Trophoblast cell (in vitro differentiated cells and primary cell): ENCODE data around the gene LPGAT1.
"Not testable (repeated sequence)": the region's sequence is repeated elsewhere in the genome, so short reads cannot be mapped to it uniquely, and the experiment has no call there.

ENCODE experiments used
- DNase-seq, 2 donors: peaks; one replicate each; pipeline ENCODE4 v3.0.0-alpha.2; 2016
- H2AFZ ChIP-seq: 2 replicates; pipeline ENCODE4 v1.6.1; 2013; ENCODE audit warnings: low read length, moderate library complexity, mild to moderate bottlenecking; ENCODE audit not compliant: insufficient read depth, poor library complexity
- H2AK5ac ChIP-seq: 2 replicates; pipeline ENCODE4 v1.6.1; 2013; ENCODE audit warnings: mild to moderate bottlenecking, low read length
- H2BK120ac ChIP-seq: 2 replicates; pipeline ENCODE4 v1.6.1; 2013; ENCODE audit warnings: low read length, mild to moderate bottlenecking, moderate library complexity; ENCODE audit not compliant: insufficient read depth, poor library complexity
- H2BK12ac ChIP-seq: 2 replicates; pipeline ENCODE4 v1.6.1; 2013; ENCODE audit warnings: mild to moderate bottlenecking, low read length, moderate library complexity
- H2BK5ac ChIP-seq: 2 replicates; pipeline ENCODE4 v1.6.1; 2013; ENCODE audit warnings: low read length, low read depth, moderate library complexity, mild to moderate bottlenecking; ENCODE audit not compliant: poor library complexity
- H3K14ac ChIP-seq: 2 replicates; pipeline ENCODE4 v1.6.1; 2013; ENCODE audit warnings: mild to moderate bottlenecking, low read length
- H3K18ac ChIP-seq: 2 replicates; pipeline ENCODE4 v1.6.1; 2013; ENCODE audit warnings: mild to moderate bottlenecking, low read length
- H3K23ac ChIP-seq: 2 replicates; pipeline ENCODE4 v1.6.1; 2013; ENCODE audit warnings: low read length
- H3K27ac ChIP-seq: 2 replicates; pipeline ENCODE4 v1.5.1; 2013; ENCODE audit warnings: low read depth, mild to moderate bottlenecking, inconsistent platforms, low read length, moderate library complexity
- H3K27me3 ChIP-seq: 2 replicates; pipeline ENCODE4 v1.6.1; 2013; ENCODE audit warnings: inconsistent platforms, mild to moderate bottlenecking, low read length, moderate library complexity; ENCODE audit not compliant: insufficient read depth
- H3K36me3 ChIP-seq, 2 experiments: 1 replicate in 1 of 2; 2 replicates in 1 of 2; pipeline ENCODE4 v1.6.1; 2013; ENCODE audit warnings: low read length in 2 of 2, mild to moderate bottlenecking in 2 of 2, moderate library complexity in 1 of 2; ENCODE audit not compliant: insufficient read depth in 2 of 2, control insufficient read depth in 1 of 2
- H3K4ac ChIP-seq: 2 replicates; pipeline ENCODE4 v1.6.1; 2013; ENCODE audit warnings: low read depth, mild to moderate bottlenecking, low read length, moderate library complexity
- H3K4me1 ChIP-seq, 2 experiments: 1 replicate in 1 of 2; 2 replicates in 1 of 2; pipeline ENCODE4 v1.6.1; 2013; ENCODE audit warnings: low read length in 2 of 2, mild to moderate bottlenecking in 2 of 2, moderate library complexity in 1 of 2; ENCODE audit not compliant: insufficient read depth in 2 of 2, control insufficient read depth in 1 of 2
- H3K4me2 ChIP-seq: 2 replicates; pipeline ENCODE4 v1.6.1; 2013; ENCODE audit warnings: inconsistent platforms, mild to moderate bottlenecking, low read length, moderate library complexity
- H3K4me3 ChIP-seq: 2 replicates; pipeline ENCODE4 v1.5.1; 2013; ENCODE audit warnings: mild to moderate bottlenecking, low read depth, low read length, inconsistent platforms
- H3K79me1 ChIP-seq: one replicate; pipeline ENCODE4 v1.6.1; 2013; ENCODE audit warnings: low read length
- H3K79me2 ChIP-seq: 2 replicates; pipeline ENCODE4 v1.6.1; 2013; ENCODE audit warnings: low read length, mild to moderate bottlenecking; ENCODE audit not compliant: control insufficient read depth, insufficient read depth, poor library complexity
- H3K9ac ChIP-seq: 2 replicates; pipeline ENCODE4 v1.6.1; 2013; ENCODE audit warnings: mild to moderate bottlenecking, low read length
- H3K9me3 ChIP-seq: 2 replicates; pipeline ENCODE4 v1.6.1; 2013; ENCODE audit warnings: low read depth, mild to moderate bottlenecking, control low read depth, inconsistent platforms, low read length; ENCODE audit not compliant: insufficient read depth
- H4K12ac ChIP-seq: 2 replicates; pipeline ENCODE4 v1.6.1; 2013; ENCODE audit warnings: low read depth, mild to moderate bottlenecking, low read length, moderate library complexity
- H4K8ac ChIP-seq: 2 replicates; pipeline ENCODE4 v1.6.1; 2013; ENCODE audit warnings: low read depth, mild to moderate bottlenecking, low read length, moderate library complexity
- H4K91ac ChIP-seq: one replicate; pipeline ENCODE4 v1.6.1; 2013; ENCODE audit warnings: low read depth, mild to moderate bottlenecking, low read length, moderate library complexity
- WGBS: extraction: QIAGEN DNeasy Blood & Tissue Kit; methylation state at CpG from one replicate; pipeline ENCODE4 v1.1.7; 2013; ENCODE audit warnings: missing lambda C conversion rate; ENCODE audit not compliant: insufficient read length, insufficient coverage; ENCODE audit errors: extremely low coverage; 5-methylcytosine and 5-hydroxymethylcytosine counted together

Gene LPGAT1

DNA sequence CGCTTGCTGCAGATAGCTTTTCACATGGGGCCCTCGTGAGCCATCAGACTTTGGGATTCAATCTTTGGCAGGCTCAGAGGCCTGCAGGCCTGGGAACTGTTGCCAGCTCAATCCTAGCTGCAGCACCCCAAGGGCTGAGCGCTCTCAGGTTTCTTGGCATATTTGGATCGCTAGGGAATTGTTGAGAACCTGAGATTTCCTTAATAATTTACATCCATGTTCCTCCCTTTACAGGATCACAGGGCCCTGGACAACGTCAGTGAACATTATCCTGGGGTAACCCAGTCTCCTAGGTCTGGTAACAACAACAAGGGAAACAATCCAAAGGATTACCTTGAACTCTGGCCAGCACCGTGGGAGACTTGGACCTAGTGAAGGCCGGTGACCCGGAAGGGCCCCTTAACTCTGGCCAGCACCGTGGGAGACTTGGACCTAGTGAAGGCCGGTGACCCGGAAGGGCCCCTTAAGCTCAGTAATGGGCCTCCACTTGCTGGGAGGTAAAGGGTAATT is 105.8 kb downstream of the LPGAT1 start:
- Histone ChIP-seq H3K79me2 (no peaks in the 10 kb centered on the region), H3K4me2 (no peak overlapping the region), H2BK5ac (no peak overlapping the region), H3K9ac (no peak overlapping the region), H2BK12ac (no peak overlapping the region), H3K14ac (no peak overlapping the region), H4K91ac (no peak overlapping the region), H3K23ac (no peak overlapping the region), H3K36me3 (no peaks in the 10 kb centered on the region), H3K79me1 (no peaks in the 10 kb centered on the region), H3K4ac (no peak overlapping the region), H3K18ac (no peak overlapping the region), H2AFZ (no peak overlapping the region), H3K27ac (no peak overlapping the region), H3K9me3 (no peaks in the 10 kb centered on the region), H4K8ac (no peak overlapping the region), H4K12ac (no peak overlapping the region), H3K4me3 (no peak overlapping the region), H3K4me1 (no peaks in the 10 kb centered on the region), H3K27me3 (no peaks in the 10 kb centered on the region), H2AK5ac (no peak overlapping the region), H2BK120ac (no peak overlapping the region)
- WGBS, result no CpG with 5 or more reads among the region's 11 CpGs
- no peak for DNase-seq

DNA sequence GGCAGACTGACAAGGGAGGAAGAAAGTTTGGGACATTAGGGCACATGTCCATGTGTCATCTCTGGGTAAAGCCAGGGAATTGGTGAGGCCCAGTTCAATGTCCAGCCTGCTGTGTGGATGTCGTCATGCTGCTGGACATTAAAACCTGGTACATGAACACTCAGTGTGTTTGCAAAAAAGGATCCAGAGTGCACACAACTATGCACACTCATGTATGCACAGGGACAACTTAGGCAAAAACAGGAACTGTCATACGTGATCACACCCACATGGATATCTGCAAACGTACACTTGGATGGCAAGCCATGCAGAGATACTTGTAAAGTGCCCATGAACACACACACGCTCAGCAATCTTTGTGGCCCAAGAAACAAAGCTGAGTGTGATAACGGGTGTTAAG is 107.3 kb downstream of the LPGAT1 start:
- no peaks in the 10 kb centered on the region for H3K27me3 ChIP-seq
- H2BK12ac ChIP-seq, result no peak overlapping the region
- H3K23ac ChIP-seq, result no peak overlapping the region
- H2BK120ac ChIP-seq, result no peak overlapping the region
- H3K9me3 ChIP-seq, result no peaks in the 10 kb centered on the region
- H3K18ac ChIP-seq, result no peak overlapping the region
- no peak overlapping the region for H3K4ac ChIP-seq
- H2AFZ ChIP-seq, result no peak overlapping the region
- H4K91ac ChIP-seq, result no peak overlapping the region
- H3K79me2 ChIP-seq, result no peaks in the 10 kb centered on the region
- no peaks in the 10 kb centered on the region for H3K36me3 ChIP-seq
- H2AK5ac ChIP-seq, result no peak overlapping the region
- H3K27ac ChIP-seq, result no peak overlapping the region
- no peak overlapping the region for H3K9ac ChIP-seq
- DNase-seq, result no peak
- no peak overlapping the region for H2BK5ac ChIP-seq
- no peak overlapping the region for H3K4me3 ChIP-seq
- H3K14ac ChIP-seq, result no peak overlapping the region
- no peak overlapping the region for H3K4me2 ChIP-seq
- no peak overlapping the region for H4K8ac ChIP-seq
- no peaks in the 10 kb centered on the region for H3K79me1 ChIP-seq
- no peak overlapping the region for H4K12ac ChIP-seq
- WGBS, result no CpG with 5 or more reads among the region's 5 CpGs
- no peaks in the 10 kb centered on the region for H3K4me1 ChIP-seq

DNA sequence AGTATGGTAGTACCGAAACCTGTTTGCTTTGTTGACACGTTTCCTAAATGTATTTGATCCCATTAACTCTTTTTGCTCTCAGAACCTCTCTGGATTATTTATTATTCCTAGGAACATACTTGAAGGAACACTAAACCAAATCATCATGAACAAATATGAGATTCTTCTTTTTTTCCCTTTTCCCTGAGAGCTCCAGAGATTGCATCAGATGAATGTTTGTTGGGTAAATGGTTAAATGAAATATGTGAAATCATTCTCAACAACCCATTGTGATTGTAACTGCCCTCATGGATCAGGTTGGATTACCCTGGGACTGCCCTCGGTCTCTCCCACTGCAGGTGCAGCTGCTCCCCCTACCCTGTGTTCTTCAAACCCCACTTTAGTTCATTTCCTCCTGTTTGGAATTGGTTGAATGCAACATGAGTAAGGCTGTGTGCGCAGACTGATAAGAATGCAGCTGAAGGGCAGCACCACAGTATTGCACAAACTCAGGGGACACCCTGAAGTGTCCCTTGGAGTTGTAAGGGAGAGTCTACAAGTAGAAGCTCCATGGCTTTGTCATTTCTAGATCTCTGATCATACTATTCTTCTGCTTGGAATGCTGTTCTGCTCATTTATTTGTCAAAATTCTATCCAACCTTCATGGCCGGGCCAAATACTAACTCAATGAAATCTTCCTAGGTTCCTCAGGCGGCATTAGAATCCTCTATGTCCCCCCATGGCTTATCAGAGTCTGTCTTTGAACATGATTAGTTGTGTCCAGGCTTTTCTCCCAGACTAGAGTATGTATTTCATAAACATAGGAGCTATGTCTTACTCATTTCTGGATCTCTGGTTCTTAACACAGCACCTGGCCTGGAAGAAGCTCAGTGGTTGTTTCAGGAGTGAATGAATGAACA is 108.0 kb downstream of the LPGAT1 start:
- no peak overlapping the region for H3K18ac ChIP-seq
- no peak overlapping the region for H3K9ac ChIP-seq
- no peaks in the 10 kb centered on the region for H3K36me3 ChIP-seq
- no peak overlapping the region for H3K27ac ChIP-seq
- H2AK5ac ChIP-seq, result no peak overlapping the region
- H4K91ac ChIP-seq, result no peak overlapping the region
- no peak overlapping the region for H3K4ac ChIP-seq
- H2AFZ ChIP-seq, result no peak overlapping the region
- no peak overlapping the region for H4K12ac ChIP-seq
- H3K79me2 ChIP-seq, result no peaks in the 10 kb centered on the region
- no peak for DNase-seq
- no peaks in the 10 kb centered on the region for H3K79me1 ChIP-seq
- no peak overlapping the region for H3K14ac ChIP-seq
- H2BK12ac ChIP-seq, result no peak overlapping the region
- H2BK5ac ChIP-seq, result no peak overlapping the region
- H3K4me3 ChIP-seq, result no peak overlapping the region
- no peak overlapping the region for H2BK120ac ChIP-seq
- no peaks in the 10 kb centered on the region for H3K9me3 ChIP-seq
- no peaks in the 10 kb centered on the region for H3K4me1 ChIP-seq
- no peaks in the 10 kb centered on the region for H3K27me3 ChIP-seq
- H3K4me2 ChIP-seq, result no peak overlapping the region
- H4K8ac ChIP-seq, result no peak overlapping the region
- no peak overlapping the region for H3K23ac ChIP-seq
- no CpG with 5 or more reads among the region's 6 CpGs for WGBS

DNA sequence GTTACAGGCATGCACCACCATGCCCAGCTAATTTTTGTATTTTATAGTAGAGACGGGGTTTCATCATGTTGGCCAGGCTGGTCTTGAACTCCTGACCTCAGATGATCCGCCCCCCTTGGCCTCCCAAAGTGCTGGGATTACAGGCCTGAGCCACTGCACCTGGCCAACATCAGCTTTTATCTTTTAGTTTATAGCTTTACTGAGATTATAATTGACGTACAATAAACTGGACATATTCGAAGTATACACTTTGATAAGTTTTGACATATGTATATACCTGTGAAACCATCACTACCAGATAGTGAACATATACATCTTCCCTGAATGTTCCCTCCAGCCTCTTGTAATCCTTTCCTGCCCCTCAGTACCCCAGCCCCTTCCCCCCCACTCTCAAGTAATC is 114.0 kb downstream of the LPGAT1 start:
- not testable (repeated sequence) for H4K8ac ChIP-seq, H2AFZ ChIP-seq, H3K4me1 ChIP-seq, H3K9ac ChIP-seq, H3K4me3 ChIP-seq, H4K12ac ChIP-seq, DNase-seq, H2BK120ac ChIP-seq, H2BK12ac ChIP-seq, H3K4ac ChIP-seq, H3K79me2 ChIP-seq, H3K4me2 ChIP-seq, H3K36me3 ChIP-seq, H3K79me1 ChIP-seq, H3K27me3 ChIP-seq, H3K27ac ChIP-seq, H3K18ac ChIP-seq, H3K9me3 ChIP-seq, H4K91ac ChIP-seq, H3K14ac ChIP-seq, H2BK5ac ChIP-seq, H2AK5ac ChIP-seq, H3K23ac ChIP-seq
- WGBS, result no CpG with 5 or more reads among the region's 4 CpGs
